IMR-90 (cell line): Measurements from ENCODE around the gene PHKB.

Source experiments
- ELK1 ChIP-seq: fragments of 150-350 bp; IDR thresholded peaks from 2 replicates; pipeline ENCODE4 v1.6.1; 2016; ENCODE audit warnings: low read depth, mild to moderate bottlenecking, low read length, moderate library complexity, borderline replicate concordance
- MAFK ChIP-seq: IDR thresholded peaks from 2 replicates; pipeline ENCODE4 v1.6.1; 2012; ENCODE audit warnings: low read depth, low read length, improper control_type of control experiment
- POLR2A ChIP-seq: IDR thresholded peaks from 2 replicates; pipeline ENCODE4 v1.6.1; 2012; ENCODE audit warnings: mild to moderate bottlenecking, low read depth, low read length
- RAD21 ChIP-seq: IDR thresholded peaks from 2 replicates; pipeline ENCODE4 v1.6.1; 2012; ENCODE audit warnings: low read length, improper control_type of control experiment
- TF ChIP-seq, protein P1 (sequence below): conservative IDR thresholded peaks from 2 replicates; pipeline ENCODE4 v1.5.1; 2012; ENCODE audit warnings: mild to moderate bottlenecking, low read depth, low read length, improper control_type of control experiment
- TF ChIP-seq, protein P2 (sequence below): fragments of 150-350 bp; IDR thresholded peaks from 2 replicates; pipeline ENCODE4 v1.6.1; 2017; ENCODE audit warnings: mild to moderate bottlenecking, antibody characterized with exemption, low read length, low read depth

DNA sequence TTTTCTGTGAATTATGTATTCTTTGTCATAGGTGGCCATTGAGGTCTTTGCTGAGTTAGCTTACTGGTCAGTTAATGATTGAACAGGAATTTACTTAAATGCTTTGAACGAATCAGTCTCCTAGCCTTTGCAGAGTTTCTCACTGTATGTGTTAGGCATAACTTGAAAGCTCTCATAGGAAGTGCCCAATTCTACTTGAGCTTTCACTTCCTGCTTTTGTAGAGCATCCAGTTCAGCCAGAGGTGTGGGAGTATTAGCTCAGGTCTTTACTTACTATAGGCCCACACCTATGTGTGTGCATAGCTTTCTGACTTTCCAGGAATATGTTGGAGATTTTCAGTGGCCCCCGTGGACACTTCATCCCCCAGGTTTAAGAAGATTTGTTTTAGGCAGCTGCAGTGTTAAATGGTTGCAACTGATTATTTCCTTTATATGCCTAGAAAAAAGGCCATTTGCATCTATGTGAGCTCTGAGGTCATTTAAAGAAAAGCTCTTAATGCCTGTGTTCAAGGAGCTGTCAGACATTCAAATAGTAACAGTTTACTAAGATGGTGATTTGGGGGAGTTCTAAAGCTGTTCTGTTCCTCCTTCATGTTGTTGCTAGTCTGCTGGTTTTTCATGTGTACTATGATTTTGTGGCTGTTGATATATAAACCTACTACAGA lies 62.3 kb downstream of the PHKB start:
- TF ChIP-seq, protein P1, sequence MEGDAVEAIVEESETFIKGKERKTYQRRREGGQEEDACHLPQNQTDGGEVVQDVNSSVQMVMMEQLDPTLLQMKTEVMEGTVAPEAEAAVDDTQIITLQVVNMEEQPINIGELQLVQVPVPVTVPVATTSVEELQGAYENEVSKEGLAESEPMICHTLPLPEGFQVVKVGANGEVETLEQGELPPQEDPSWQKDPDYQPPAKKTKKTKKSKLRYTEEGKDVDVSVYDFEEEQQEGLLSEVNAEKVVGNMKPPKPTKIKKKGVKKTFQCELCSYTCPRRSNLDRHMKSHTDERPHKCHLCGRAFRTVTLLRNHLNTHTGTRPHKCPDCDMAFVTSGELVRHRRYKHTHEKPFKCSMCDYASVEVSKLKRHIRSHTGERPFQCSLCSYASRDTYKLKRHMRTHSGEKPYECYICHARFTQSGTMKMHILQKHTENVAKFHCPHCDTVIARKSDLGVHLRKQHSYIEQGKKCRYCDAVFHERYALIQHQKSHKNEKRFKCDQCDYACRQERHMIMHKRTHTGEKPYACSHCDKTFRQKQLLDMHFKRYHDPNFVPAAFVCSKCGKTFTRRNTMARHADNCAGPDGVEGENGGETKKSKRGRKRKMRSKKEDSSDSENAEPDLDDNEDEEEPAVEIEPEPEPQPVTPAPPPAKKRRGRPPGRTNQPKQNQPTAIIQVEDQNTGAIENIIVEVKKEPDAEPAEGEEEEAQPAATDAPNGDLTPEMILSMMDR, result no peak
- TF ChIP-seq RAD21, result no peak
- TF ChIP-seq, protein P2, sequence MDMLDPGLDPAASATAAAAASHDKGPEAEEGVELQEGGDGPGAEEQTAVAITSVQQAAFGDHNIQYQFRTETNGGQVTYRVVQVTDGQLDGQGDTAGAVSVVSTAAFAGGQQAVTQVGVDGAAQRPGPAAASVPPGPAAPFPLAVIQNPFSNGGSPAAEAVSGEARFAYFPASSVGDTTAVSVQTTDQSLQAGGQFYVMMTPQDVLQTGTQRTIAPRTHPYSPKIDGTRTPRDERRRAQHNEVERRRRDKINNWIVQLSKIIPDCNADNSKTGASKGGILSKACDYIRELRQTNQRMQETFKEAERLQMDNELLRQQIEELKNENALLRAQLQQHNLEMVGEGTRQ, result no peak
- TF ChIP-seq MAFK, result no peak
- no peak for TF ChIP-seq POLR2A
- TF ChIP-seq ELK1, result no peak
